ENCODE results near the gene DPP6. TPM values are rescaled to one million over a fixed set of nuclear protein-coding genes. Genes with fewer than 3 reads are reported as not detected.

DPP6 gene
- total RNA-seq, 1 donor from 2014 or later = 0.48 TPM

DNA sequence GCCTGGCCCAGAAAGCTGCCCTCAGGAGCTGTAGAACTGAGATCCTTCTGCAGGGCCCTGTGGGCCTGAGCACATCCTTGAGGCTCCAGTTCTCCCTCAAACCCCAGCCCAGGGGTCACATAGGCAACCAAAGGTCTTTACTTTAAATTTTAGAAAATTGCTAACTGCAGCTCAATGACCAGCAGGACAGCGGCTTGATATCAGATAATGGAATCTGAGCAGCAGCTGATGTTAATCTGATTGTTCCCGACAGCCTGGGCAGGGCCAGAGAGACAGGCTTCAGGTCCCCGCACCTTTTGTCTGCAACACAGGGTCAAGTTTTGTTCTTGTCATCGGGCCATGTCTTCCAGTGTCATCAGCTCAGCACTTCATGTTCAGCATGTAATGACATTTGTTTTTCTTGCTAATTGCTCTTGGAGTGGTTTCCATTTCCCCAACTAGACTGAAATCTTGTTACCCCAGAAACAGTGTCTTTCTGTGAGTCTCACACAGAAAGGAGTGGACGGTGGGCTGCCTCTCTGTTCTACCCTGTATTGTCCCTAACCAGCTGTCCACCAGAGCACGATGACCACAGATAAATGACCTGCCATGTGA, 859.8 kb downstream of the DPP6 start:
- Mint-ChIP-seq H3K4me3 (ENCODE audit: unreplicated experiment) (no peak overlapping the region), H3K9me3 (ENCODE audit: unreplicated experiment) (peaks cover 11% of the 10 kb centered on the region), H3K36me3 (ENCODE audit: low read depth, unreplicated experiment) (no peaks in the 10 kb centered on the region), H3K27me3 (ENCODE audit: low read depth, unreplicated experiment) (peaks cover 34% of the 10 kb centered on the region), H3K4me1 (ENCODE audit: low read depth, unreplicated experiment) (peaks cover 3% of the 10 kb centered on the region), H3K27ac (ENCODE audit: unreplicated experiment) (no peak overlapping the region)
- no peak overlapping the region for H3K9ac ChIP-seq (ENCODE audit: low read length)
- no peaks in the 10 kb centered on the region for H4K20me1 ChIP-seq (ENCODE audit: insufficient read depth, low read length)
- no peak overlapping the region for H3K27ac ChIP-seq (ENCODE audit: low read depth, low read length)
- TF ChIP-seq, protein P1, sequence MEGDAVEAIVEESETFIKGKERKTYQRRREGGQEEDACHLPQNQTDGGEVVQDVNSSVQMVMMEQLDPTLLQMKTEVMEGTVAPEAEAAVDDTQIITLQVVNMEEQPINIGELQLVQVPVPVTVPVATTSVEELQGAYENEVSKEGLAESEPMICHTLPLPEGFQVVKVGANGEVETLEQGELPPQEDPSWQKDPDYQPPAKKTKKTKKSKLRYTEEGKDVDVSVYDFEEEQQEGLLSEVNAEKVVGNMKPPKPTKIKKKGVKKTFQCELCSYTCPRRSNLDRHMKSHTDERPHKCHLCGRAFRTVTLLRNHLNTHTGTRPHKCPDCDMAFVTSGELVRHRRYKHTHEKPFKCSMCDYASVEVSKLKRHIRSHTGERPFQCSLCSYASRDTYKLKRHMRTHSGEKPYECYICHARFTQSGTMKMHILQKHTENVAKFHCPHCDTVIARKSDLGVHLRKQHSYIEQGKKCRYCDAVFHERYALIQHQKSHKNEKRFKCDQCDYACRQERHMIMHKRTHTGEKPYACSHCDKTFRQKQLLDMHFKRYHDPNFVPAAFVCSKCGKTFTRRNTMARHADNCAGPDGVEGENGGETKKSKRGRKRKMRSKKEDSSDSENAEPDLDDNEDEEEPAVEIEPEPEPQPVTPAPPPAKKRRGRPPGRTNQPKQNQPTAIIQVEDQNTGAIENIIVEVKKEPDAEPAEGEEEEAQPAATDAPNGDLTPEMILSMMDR (IDR thresholded peaks at IDR 0.05; ENCODE audit: insufficient read depth, low read depth, low read length) = no peak
- no peak for TF ChIP-seq EZH2 (IDR thresholded peaks at IDR 0.05; ENCODE audit: insufficient read depth, low read length)
- H3K36me3 ChIP-seq (ENCODE audit: insufficient read depth, low read length) = no peaks in the 10 kb centered on the region
- FAIRE-seq (no peak), DNase-seq (ENCODE audit: low read depth) (no peak)
- H3K4me1 ChIP-seq (ENCODE audit: insufficient read depth, low read length) = no peaks in the 10 kb centered on the region
- H3K9me3 ChIP-seq (ENCODE audit: insufficient read depth, low read depth, low read length) = peaks cover 3% of the 10 kb centered on the region
- H3K79me2 ChIP-seq (ENCODE audit: insufficient read depth, low read length) = no peaks in the 10 kb centered on the region
- H2AFZ ChIP-seq (ENCODE audit: low read depth, low read length) = no peak overlapping the region
- H3K4me3 ChIP-seq (ENCODE audit: insufficient read depth, low read depth, low read length) = no peak overlapping the region
- peaks cover 5% of the 10 kb centered on the region for H3K27me3 ChIP-seq (ENCODE audit: insufficient read depth, low read length)
- H3K4me2 ChIP-seq (ENCODE audit: low read length) = no peak overlapping the region

- peaks cover 3% of the 10 kb centered on the region for H3K9me3 ChIP-seq (ENCODE audit: insufficient read depth, low read depth, low read length)
- TF ChIP-seq EZH2 (IDR thresholded peaks at IDR 0.05; ENCODE audit: insufficient read depth, low read length) = peak; percentile 4
- TF ChIP-seq, protein P1 (IDR thresholded peaks at IDR 0.05; ENCODE audit: insufficient read depth, low read depth, low read length) = no peak
- DNase-seq (ENCODE audit: low read depth) (no peak), FAIRE-seq (no peak)
- no peaks in the 10 kb centered on the region for H3K36me3 Mint-ChIP-seq (ENCODE audit: low read depth, unreplicated experiment)
- no peak overlapping the region for H3K27ac Mint-ChIP-seq (ENCODE audit: unreplicated experiment)
- no peaks in the 10 kb centered on the region for H3K36me3 ChIP-seq (ENCODE audit: insufficient read depth, low read length)
- H3K4me3 Mint-ChIP-seq (ENCODE audit: unreplicated experiment) = no peak overlapping the region
- no peak overlapping the region for H3K4me3 ChIP-seq (ENCODE audit: insufficient read depth, low read depth, low read length)
- H3K9me3 Mint-ChIP-seq (ENCODE audit: unreplicated experiment) = peaks cover 10% of the 10 kb centered on the region
- no peaks in the 10 kb centered on the region for H3K4me1 ChIP-seq (ENCODE audit: insufficient read depth, low read length)
- H3K4me1 Mint-ChIP-seq (ENCODE audit: low read depth, unreplicated experiment) = peaks cover 3% of the 10 kb centered on the region
- peaks cover 5% of the 10 kb centered on the region for H3K27me3 ChIP-seq (ENCODE audit: insufficient read depth, low read length)
- H2AFZ ChIP-seq (ENCODE audit: low read depth, low read length) = no peak overlapping the region
- H3K27me3 Mint-ChIP-seq (ENCODE audit: low read depth, unreplicated experiment) = peaks cover 33% of the 10 kb centered on the region
- no peaks in the 10 kb centered on the region for H3K79me2 ChIP-seq (ENCODE audit: insufficient read depth, low read length)
- H3K4me2 ChIP-seq (ENCODE audit: low read length) = no peak overlapping the region
- H4K20me1 ChIP-seq (ENCODE audit: insufficient read depth, low read length) = no peaks in the 10 kb centered on the region
- no peak overlapping the region for H3K27ac ChIP-seq (ENCODE audit: low read depth, low read length)
- H3K9ac ChIP-seq (ENCODE audit: low read length) = no peak overlapping the region
Measured at GRCh38 chr7:154912871-154913637, 860.9 kb downstream of the DPP6 start.
